ENCODE results near the gene TENM4. TPM values are rescaled to one million over a fixed set of nuclear protein-coding genes. Genes with fewer than 3 reads are reported as not detected.

Gene TENM4
- total and polyA plus RNA-seq, 4 donors: 0.02 to 0.33 (median 0.14) TPM

DNA sequence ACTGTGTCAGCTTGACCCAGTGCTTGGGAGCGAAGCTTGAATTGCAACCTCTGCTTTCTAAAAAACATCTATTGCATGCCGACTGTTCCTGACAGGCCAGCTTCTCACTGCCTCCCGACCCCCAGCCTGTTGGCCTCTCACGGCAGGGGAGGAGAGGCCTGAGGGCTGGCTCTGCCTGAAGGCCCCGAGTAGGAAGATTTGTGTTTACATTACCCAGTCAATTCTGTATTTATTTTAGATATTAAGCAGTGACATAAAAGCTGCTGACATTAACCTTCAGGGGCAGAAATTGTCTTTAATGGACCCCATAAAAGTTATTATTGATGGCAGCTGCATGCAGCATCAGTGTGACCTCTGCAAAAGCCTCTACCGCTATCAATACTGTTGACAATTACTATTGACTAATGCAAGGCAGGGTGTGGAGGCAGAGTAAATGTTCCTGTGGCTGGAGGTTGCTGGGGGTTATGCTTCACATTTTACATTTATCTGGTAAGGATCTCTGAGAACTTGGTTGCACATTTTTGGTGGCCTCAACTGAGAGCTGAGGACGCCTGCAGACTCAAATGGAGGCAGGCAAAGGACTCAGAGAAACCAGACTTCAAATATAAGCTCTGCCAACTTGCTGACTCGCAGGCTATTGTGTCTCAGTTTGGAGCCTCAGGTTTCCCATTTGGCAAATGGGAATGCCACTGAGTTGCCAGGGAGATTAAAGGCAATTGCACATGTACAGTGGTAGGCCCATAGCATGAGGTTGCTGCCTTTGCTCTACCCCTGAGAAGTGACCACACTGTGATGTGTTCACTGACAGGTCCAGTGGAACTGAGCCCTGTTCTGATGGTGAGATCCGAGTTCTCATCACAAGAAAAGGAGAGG, 380.5 kb downstream of the TENM4 start:
- Histone ChIP-seq H3K4me3 (ENCODE audit: low read depth in 1 of 3, low read length in 3 of 3) (no peak overlapping the region), H3K4me1 (ENCODE audit: control insufficient read depth in 4 of 4, insufficient read depth in 4 of 4, low read length in 3 of 4) (no peaks in the 10 kb centered on the region), H3K27me3 (ENCODE audit: control insufficient read depth in 4 of 4, insufficient read depth in 4 of 4, low read length in 3 of 4) (no peaks in the 10 kb centered on the region), H3K36me3 (ENCODE audit: control insufficient read depth in 4 of 4, insufficient read depth in 3 of 4, low read depth in 1 of 4, low read length in 3 of 4) (no peaks in the 10 kb centered on the region), H3K9me3 (ENCODE audit: control insufficient read depth in 4 of 4, low read length in 3 of 4) (no peaks in the 10 kb centered on the region), H3K9ac (ENCODE audit: low read depth in 1 of 2, low read length in 2 of 2) (no peak overlapping the region), H3K27ac (ENCODE audit: low read depth in 1 of 2, low read length in 2 of 2) (no peak overlapping the region)
- no peak for DNase-seq (ENCODE audit: low spot score)
- TF ChIP-seq RXRA (IDR thresholded peaks at IDR 0.05): no peak
- TF ChIP-seq NR2F2 (IDR thresholded peaks at IDR 0.05): no peak
- TF ChIP-seq, protein P1, sequence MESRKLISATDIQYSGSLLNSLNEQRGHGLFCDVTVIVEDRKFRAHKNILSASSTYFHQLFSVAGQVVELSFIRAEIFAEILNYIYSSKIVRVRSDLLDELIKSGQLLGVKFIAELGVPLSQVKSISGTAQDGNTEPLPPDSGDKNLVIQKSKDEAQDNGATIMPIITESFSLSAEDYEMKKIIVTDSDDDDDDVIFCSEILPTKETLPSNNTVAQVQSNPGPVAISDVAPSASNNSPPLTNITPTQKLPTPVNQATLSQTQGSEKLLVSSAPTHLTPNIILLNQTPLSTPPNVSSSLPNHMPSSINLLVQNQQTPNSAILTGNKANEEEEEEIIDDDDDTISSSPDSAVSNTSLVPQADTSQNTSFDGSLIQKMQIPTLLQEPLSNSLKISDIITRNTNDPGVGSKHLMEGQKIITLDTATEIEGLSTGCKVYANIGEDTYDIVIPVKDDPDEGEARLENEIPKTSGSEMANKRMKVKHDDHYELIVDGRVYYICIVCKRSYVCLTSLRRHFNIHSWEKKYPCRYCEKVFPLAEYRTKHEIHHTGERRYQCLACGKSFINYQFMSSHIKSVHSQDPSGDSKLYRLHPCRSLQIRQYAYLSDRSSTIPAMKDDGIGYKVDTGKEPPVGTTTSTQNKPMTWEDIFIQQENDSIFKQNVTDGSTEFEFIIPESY (IDR thresholded peaks at IDR 0.05): no peak
- no peak for TF ChIP-seq RAD21 (IDR thresholded peaks at IDR 0.05)
- TF ChIP-seq, protein P2, sequence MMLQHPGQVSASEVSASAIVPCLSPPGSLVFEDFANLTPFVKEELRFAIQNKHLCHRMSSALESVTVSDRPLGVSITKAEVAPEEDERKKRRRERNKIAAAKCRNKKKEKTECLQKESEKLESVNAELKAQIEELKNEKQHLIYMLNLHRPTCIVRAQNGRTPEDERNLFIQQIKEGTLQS (IDR thresholded peaks at IDR 0.05): no peak
- TF ChIP-seq JUND (IDR thresholded peaks at IDR 0.05): no peak
- TF ChIP-seq, protein P3, sequence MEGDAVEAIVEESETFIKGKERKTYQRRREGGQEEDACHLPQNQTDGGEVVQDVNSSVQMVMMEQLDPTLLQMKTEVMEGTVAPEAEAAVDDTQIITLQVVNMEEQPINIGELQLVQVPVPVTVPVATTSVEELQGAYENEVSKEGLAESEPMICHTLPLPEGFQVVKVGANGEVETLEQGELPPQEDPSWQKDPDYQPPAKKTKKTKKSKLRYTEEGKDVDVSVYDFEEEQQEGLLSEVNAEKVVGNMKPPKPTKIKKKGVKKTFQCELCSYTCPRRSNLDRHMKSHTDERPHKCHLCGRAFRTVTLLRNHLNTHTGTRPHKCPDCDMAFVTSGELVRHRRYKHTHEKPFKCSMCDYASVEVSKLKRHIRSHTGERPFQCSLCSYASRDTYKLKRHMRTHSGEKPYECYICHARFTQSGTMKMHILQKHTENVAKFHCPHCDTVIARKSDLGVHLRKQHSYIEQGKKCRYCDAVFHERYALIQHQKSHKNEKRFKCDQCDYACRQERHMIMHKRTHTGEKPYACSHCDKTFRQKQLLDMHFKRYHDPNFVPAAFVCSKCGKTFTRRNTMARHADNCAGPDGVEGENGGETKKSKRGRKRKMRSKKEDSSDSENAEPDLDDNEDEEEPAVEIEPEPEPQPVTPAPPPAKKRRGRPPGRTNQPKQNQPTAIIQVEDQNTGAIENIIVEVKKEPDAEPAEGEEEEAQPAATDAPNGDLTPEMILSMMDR (IDR thresholded peaks at IDR 0.05; ENCODE audit: low read depth, low read length, missing input control): peak; percentile 4
- TF ChIP-seq EGR1 (IDR thresholded peaks at IDR 0.05; ENCODE audit: low read depth in 2 of 2): no peak
- TF ChIP-seq FOXA1 (IDR thresholded peaks at IDR 0.05): no peak
- WGBS: 73% methylated on average over 9 of the region's 9 CpGs

DNA sequence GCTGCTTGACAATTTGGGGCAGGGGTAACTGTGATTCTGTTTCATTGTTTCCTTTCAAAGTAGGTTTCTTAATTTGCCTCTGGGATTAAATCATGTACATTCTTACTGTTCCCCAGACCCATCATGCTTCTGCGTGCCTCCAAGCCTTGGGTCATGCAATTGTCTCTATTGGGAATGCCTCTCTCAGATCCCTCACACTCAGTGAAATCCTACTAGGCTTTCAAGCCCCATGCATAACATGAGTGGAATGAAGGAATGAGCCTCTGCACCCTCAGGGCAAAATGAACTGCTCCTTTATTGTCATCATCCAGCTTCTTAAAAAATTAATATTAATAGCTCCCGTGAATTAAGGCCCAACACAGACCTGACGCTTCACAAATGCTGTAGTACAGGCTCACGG, 381.7 kb downstream of the TENM4 start:
- TF ChIP-seq EGR1 (IDR thresholded peaks at IDR 0.05; ENCODE audit: low read depth in 2 of 2) (no peak), HNF4A (conservative IDR thresholded peaks at IDR 0.05) (no peak), YY1 (IDR thresholded peaks at IDR 0.05) (no peak), RXRA (IDR thresholded peaks at IDR 0.05) (no peak), JUND (IDR thresholded peaks at IDR 0.05) (no peak), NR2F2 (IDR thresholded peaks at IDR 0.05) (no peak), GABPA (IDR thresholded peaks at IDR 0.05 in 1 of 2, conservative IDR thresholded peaks at IDR 0.05 in 1 of 2) (no peak), SP1 (IDR thresholded peaks at IDR 0.05) (no peak), RAD21 (IDR thresholded peaks at IDR 0.05) (no peak), TAF1 (conservative IDR thresholded peaks at IDR 0.05) (no peak), FOXA2 (IDR thresholded peaks at IDR 0.05) (no peak)
- TF ChIP-seq, protein P2 (IDR thresholded peaks at IDR 0.05): no peak
- TF ChIP-seq, protein P4, sequence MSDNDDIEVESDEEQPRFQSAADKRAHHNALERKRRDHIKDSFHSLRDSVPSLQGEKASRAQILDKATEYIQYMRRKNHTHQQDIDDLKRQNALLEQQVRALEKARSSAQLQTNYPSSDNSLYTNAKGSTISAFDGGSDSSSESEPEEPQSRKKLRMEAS (IDR thresholded peaks at IDR 0.05): no peak
- TF ChIP-seq, protein P5, sequence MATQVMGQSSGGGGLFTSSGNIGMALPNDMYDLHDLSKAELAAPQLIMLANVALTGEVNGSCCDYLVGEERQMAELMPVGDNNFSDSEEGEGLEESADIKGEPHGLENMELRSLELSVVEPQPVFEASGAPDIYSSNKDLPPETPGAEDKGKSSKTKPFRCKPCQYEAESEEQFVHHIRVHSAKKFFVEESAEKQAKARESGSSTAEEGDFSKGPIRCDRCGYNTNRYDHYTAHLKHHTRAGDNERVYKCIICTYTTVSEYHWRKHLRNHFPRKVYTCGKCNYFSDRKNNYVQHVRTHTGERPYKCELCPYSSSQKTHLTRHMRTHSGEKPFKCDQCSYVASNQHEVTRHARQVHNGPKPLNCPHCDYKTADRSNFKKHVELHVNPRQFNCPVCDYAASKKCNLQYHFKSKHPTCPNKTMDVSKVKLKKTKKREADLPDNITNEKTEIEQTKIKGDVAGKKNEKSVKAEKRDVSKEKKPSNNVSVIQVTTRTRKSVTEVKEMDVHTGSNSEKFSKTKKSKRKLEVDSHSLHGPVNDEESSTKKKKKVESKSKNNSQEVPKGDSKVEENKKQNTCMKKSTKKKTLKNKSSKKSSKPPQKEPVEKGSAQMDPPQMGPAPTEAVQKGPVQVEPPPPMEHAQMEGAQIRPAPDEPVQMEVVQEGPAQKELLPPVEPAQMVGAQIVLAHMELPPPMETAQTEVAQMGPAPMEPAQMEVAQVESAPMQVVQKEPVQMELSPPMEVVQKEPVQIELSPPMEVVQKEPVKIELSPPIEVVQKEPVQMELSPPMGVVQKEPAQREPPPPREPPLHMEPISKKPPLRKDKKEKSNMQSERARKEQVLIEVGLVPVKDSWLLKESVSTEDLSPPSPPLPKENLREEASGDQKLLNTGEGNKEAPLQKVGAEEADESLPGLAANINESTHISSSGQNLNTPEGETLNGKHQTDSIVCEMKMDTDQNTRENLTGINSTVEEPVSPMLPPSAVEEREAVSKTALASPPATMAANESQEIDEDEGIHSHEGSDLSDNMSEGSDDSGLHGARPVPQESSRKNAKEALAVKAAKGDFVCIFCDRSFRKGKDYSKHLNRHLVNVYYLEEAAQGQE (IDR thresholded peaks at IDR 0.05): no peak
- TF ChIP-seq, protein P3 (IDR thresholded peaks at IDR 0.05; ENCODE audit: low read depth, low read length, missing input control): no peak
- WGBS: 97% methylated on average over 4 of the region's 4 CpGs
- no peak for DNase-seq (ENCODE audit: low spot score)
- Histone ChIP-seq H3K9ac (ENCODE audit: low read depth in 1 of 2, low read length in 2 of 2) (no peak overlapping the region), H3K9me3 (ENCODE audit: control insufficient read depth in 4 of 4, low read length in 3 of 4) (no peaks in the 10 kb centered on the region), H3K27me3 (ENCODE audit: control insufficient read depth in 4 of 4, insufficient read depth in 4 of 4, low read length in 3 of 4) (no peaks in the 10 kb centered on the region), H3K27ac (ENCODE audit: low read depth in 1 of 2, low read length in 2 of 2) (no peak overlapping the region), H3K36me3 (ENCODE audit: control insufficient read depth in 4 of 4, insufficient read depth in 3 of 4, low read depth in 1 of 4, low read length in 3 of 4) (no peaks in the 10 kb centered on the region), H3K4me1 (ENCODE audit: control insufficient read depth in 4 of 4, insufficient read depth in 4 of 4, low read length in 3 of 4) (no peaks in the 10 kb centered on the region), H3K4me3 (ENCODE audit: low read depth in 1 of 3, low read length in 3 of 3) (no peak overlapping the region)
